ENCODE measurements around the gene CARF. TPM values are rescaled to one million over a fixed set of nuclear protein-coding genes. Genes with fewer than 3 reads are reported as not detected.

Gene CARF
- polyA plus RNA-seq, 1 donor from 2014 or later, result 20.1 TPM

GRCh38 chr2:202877699-202878098 lies 34.4 kb upstream of the CARF start:
- Histone ChIP-seq H3K79me2 (replicated peaks; ENCODE audit: insufficient read depth, low read length) (no peaks in the 10 kb centered on the region), H2AFZ (ENCODE audit: low read depth, low read length) (no peak overlapping the region), H3K9me2 (ENCODE audit: insufficient read depth, low read length) (no peaks in the 10 kb centered on the region), H3F3A (ENCODE audit: insufficient read depth, low read length, poor library complexity, severe bottlenecking) (no peaks in the 10 kb centered on the region), H3K4me3 (ENCODE audit: low read length) (no peak overlapping the region), H3K27ac (ENCODE audit: low read length) (no peak overlapping the region), H3K4me2 (ENCODE audit: low read length) (no peak overlapping the region), H3K27me3 (ENCODE audit: insufficient read depth, low read depth, low read length) (no peaks in the 10 kb centered on the region), H3K36me3 (ENCODE audit: insufficient read depth, low read length) (peaks cover 5% of the 10 kb centered on the region), H3K9me3 (ENCODE audit: low read length) (no peaks in the 10 kb centered on the region), H3K9ac (ENCODE audit: low read length) (no peak overlapping the region), H4K20me1 (ENCODE audit: insufficient read depth) (no peaks in the 10 kb centered on the region)
- no peak for TF ChIP-seq EP300 (conservative IDR thresholded peaks at IDR 0.05; ENCODE audit: poor library complexity, severe bottlenecking)

GRCh38 chr2:202881570-202881969 lies 30.5 kb upstream of the CARF start:
- no peaks in the 10 kb centered on the region for H3K9me2 ChIP-seq (ENCODE audit: insufficient read depth, low read length)
- H3K79me2 ChIP-seq (replicated peaks; ENCODE audit: insufficient read depth, low read length), result no peaks in the 10 kb centered on the region
- H3K36me3 ChIP-seq (ENCODE audit: insufficient read depth, low read length), result peaks cover 5% of the 10 kb centered on the region
- no peak overlapping the region for H3K27ac ChIP-seq (ENCODE audit: low read length)
- H3K9me3 ChIP-seq (ENCODE audit: low read length), result no peaks in the 10 kb centered on the region
- no peak overlapping the region for H3K4me3 ChIP-seq (ENCODE audit: low read length)
- no peaks in the 10 kb centered on the region for H4K20me1 ChIP-seq (ENCODE audit: insufficient read depth)
- no peak for TF ChIP-seq EZH2 (IDR thresholded peaks at IDR 0.05; ENCODE audit: borderline replicate concordance, insufficient read depth, low read length, poor library complexity, severe bottlenecking)
- no peak for TF ChIP-seq EP300 (conservative IDR thresholded peaks at IDR 0.05; ENCODE audit: poor library complexity, severe bottlenecking)
- no peak for TF ChIP-seq SMC3 (conservative IDR thresholded peaks at IDR 0.05; ENCODE audit: poor library complexity)
- no peak for TF ChIP-seq POLR2AphosphoS5 (IDR thresholded peaks at IDR 0.05)
- no peak for TF ChIP-seq TAF1 (IDR thresholded peaks at IDR 0.05; ENCODE audit: low read depth)
- H2AFZ ChIP-seq (ENCODE audit: low read depth, low read length), result no peak overlapping the region
- no peaks in the 10 kb centered on the region for H3F3A ChIP-seq (ENCODE audit: insufficient read depth, low read length, poor library complexity, severe bottlenecking)
- no peaks in the 10 kb centered on the region for H3K27me3 ChIP-seq (ENCODE audit: insufficient read depth, low read depth, low read length)
- no peak overlapping the region for H3K9ac ChIP-seq (ENCODE audit: low read length)
- no peak overlapping the region for H3K4me2 ChIP-seq (ENCODE audit: low read length)

GRCh38 chr2:202883987-202884675 lies 27.9 kb upstream of the CARF start:
- H3K79me2 ChIP-seq (replicated peaks; ENCODE audit: insufficient read depth, low read length), result no peaks in the 10 kb centered on the region
- no peaks in the 10 kb centered on the region for H3K9me2 ChIP-seq (ENCODE audit: insufficient read depth, low read length)
- TF ChIP-seq REST (IDR thresholded peaks at IDR 0.05; ENCODE audit: borderline replicate concordance) (no peak), POLR2AphosphoS5 (IDR thresholded peaks at IDR 0.05) (no peak), EZH2 (IDR thresholded peaks at IDR 0.05; ENCODE audit: borderline replicate concordance, insufficient read depth, low read length, poor library complexity, severe bottlenecking) (no peak), MXI1 (conservative IDR thresholded peaks at IDR 0.05; ENCODE audit: poor library complexity, severe bottlenecking) (no peak), RAD21 (conservative IDR thresholded peaks at IDR 0.05) (no peak), SMC3 (conservative IDR thresholded peaks at IDR 0.05; ENCODE audit: poor library complexity) (no peak), CTCF (IDR thresholded peaks at IDR 0.05; ENCODE audit: poor library complexity, severe bottlenecking) (no peak), EP300 (conservative IDR thresholded peaks at IDR 0.05; ENCODE audit: poor library complexity, severe bottlenecking) (no peak), TAF1 (IDR thresholded peaks at IDR 0.05; ENCODE audit: low read depth) (no peak)
- no peak overlapping the region for H3K27ac ChIP-seq (ENCODE audit: low read length)
- H3F3A ChIP-seq (ENCODE audit: insufficient read depth, low read length, poor library complexity, severe bottlenecking), result no peaks in the 10 kb centered on the region
- no peak overlapping the region for H3K9ac ChIP-seq (ENCODE audit: low read length)
- H3K4me2 ChIP-seq (ENCODE audit: low read length), result no peak overlapping the region
- no peaks in the 10 kb centered on the region for H3K27me3 ChIP-seq (ENCODE audit: insufficient read depth, low read depth, low read length)
- no peak overlapping the region for H2AFZ ChIP-seq (ENCODE audit: low read depth, low read length)
- H3K4me3 ChIP-seq (ENCODE audit: low read length), result no peak overlapping the region
- no peaks in the 10 kb centered on the region for H3K9me3 ChIP-seq (ENCODE audit: low read length)
- no peaks in the 10 kb centered on the region for H4K20me1 ChIP-seq (ENCODE audit: insufficient read depth)
- no peaks in the 10 kb centered on the region for H3K36me3 ChIP-seq (ENCODE audit: insufficient read depth, low read length)
